Stimulated activated CD8-positive, alpha-beta memory T cell treated with anti-CD3 and anti-CD28 coated beads, Interleukin-7, amount 100 ng/mL, for 24 hours (primary cell): Measurements from ENCODE around the gene KLHL35.

Experiments
- DNase-seq: peaks from one replicate; pipeline ENCODE4 v3.0.0-alpha.2; 2020; ENCODE audit warnings: low read depth

KLHL35 gene

DNA sequence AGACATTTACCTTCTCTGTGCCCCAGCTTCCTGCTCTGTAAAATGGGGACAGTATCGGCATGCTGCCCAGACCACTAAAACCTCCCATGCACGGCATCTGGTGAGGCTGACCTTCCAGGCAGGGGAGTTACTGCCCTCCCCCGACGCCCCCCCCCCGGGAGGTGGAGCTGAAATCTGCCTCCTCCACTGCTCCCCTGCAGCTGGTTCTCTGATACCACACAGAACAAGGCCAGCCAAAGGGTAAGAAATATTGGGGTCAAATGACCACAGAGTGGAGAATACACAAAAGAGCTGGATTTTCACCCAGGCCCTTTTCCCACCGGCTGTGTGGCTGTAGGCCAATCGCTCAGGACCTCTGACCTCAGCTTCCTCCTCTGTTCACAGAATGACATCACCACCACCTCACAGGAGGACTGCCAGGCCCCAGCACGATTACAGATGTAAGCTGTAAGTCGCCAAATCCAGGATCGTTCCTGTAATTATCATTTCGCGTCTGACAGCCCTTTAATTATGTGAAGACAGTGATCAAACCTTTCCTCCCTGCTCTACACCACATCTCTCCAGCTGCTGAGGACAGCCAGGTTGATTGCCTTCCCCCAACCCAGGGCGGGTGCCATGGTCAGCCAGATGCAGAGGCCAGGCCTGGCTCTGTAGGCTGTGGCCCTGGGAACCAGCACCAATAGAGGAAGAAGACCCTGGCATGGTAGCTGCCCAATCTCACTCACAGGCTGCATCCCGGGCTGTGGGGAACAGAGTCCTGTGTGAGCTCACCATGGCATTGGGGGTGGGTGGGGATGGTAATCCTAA lies 35.7 kb upstream of the KLHL35 start:
- no peak for DNase-seq

DNA sequence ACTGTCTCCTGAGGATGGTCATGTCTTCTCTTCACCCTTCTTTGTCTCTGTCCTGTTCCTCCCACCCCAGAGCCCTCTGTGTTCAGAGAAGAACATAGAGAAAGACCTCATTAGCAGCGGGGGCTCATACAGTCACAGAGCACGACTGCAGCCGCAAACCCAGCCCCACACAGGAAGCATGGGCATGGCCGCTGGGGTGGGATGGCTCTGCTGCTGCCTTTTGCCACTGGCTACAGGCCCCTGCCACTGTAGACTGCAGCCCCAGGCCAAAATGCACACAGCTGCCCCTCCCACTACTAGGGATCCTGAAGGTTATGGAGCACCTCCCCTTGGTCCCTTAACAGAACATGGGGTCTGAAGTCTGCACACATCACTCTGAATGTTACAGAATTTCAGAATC lies 34.9 kb upstream of the KLHL35 start:
- DNase-seq, result no peak

DNA sequence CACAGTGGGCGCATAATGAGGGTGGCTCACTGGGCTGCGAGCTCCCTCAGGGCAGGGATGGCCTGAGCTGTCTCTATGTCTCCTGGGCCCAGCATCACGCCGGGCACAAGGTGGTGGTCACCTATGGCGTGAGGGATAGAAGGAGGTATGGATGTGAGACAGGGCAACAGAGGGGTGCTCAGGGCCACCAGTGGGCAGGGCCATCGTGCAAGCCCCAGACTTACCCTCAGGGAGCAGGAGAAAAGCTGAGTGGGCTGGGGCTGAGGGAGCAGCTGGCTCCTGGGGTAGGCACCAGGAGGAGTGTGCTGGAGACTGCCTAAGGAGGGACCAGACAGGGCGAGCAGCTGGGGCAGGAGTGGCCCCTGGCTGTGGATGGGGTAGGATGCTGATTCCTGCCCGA lies 34.3 kb upstream of the KLHL35 start:
- no peak for DNase-seq

DNA sequence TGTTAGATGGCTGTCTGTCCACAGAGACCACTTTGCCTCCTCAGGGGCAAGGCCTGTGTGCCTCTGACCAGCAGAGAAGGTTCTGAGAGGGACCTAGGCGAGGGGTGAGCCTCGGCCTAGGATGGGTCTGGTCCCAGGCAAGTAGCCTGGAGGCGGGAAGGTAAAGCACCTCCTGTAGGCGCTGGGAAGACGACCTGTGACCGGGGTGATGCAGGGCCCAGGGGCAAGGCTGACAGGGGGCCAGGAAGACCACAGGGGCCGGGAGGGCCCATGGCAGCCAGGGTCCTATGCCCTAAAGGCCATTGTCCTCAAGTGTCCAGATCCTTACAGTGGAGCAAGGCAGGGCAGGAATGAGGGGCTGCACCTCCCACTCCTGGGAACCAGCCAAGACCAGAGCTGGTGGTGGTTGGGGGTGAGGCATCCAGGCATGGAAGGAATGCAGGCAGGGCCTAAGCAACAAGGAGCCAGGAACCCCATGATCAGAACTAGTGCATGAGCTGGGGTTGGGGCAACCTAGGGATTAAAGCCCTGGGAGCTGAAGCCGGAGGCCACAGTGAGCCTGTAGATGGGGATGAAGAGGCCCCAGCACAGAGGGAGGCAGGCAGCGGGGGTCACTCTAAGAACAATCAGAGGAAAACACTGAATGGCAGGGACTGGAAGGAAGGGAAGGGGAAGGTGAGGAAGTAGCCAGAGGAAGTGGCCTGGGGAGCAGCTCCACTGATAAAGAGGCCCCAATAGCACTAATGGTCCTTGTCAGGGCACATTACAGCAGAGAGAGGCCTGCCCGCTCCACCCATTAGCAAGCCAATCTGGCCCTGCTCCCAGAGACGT lies 32.9 kb upstream of the KLHL35 start:
- DNase-seq, result no peak

DNA sequence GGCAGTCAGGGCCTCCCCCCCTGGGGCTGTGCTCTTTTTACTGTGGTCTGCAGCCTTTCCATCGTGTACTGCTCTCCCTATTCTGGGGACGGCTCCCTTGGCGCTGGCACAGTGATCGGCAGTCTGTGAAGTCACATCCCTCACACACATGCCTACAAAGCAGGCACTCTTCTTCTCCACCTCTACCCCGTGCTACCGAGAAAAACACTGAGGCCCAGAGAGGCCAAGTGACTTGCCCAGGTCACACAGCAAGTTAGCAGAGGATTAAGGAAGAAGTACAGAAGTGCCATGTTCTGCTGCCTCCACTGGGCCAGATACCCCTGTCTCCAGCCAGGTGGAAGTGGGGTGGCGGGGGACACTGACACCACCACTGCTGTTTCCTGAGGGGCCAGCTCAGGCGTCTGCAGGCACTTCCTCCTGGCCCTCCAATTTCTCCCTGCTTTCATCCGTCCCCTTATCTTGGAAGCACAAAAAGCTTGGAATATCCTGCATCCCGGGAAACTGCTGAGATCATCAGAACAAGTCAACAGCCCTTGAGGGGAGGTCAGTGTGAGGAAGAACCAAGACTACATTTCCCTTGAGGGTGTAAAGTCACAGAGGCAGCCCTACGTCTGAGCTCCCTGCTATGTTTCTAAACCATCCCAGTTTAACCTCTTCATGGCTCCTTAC lies 30.2 kb upstream of the KLHL35 start:
- DNase-seq, result no peak

DNA sequence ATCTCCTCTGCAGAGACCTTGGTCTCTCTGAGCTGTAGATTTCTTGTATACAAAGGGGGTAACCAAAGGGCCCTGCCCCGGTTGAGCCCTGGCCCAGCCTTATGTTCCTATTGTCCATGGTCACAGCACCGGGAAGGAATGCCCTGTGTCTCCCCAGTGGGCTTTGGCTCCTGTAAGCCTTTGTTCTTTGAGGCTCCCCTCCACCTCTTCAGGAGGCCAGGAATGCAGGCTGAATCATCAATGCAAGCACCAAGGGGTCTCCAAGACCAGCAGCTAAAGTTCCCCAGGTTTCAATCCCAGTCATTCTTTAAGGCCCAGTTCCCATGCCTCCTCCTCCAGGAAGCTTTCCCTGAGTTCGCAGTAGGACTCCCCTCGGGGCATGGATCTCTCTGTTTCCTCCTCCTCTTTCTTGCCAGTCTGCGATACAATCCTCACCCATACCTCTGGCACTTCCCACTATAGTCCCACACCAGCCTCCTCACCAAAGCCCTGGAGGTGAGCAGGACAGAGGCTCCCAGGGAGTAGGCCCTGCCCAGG lies 29.2 kb upstream of the KLHL35 start:
- DNase-seq, result no peak

DNA sequence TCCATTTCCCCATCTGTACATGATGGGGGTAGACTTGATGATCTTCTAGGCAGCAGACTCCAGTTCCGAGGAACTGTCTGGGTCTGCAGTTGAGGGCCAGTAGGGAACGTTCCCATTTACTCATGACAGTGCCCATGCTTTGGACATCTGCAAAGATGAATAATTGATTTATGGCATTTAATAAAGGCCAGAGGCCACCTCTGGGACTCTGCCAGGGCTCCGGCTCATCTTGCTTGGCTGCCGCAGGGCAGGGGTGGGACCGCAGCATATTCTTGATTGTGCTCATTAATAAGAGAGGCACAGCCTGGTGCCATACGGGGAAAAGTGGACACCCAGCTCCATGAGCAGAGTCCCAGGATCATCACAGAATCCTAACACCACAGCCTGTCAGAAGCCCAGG lies 28.1 kb upstream of the KLHL35 start:
- DNase-seq, result no peak

DNA sequence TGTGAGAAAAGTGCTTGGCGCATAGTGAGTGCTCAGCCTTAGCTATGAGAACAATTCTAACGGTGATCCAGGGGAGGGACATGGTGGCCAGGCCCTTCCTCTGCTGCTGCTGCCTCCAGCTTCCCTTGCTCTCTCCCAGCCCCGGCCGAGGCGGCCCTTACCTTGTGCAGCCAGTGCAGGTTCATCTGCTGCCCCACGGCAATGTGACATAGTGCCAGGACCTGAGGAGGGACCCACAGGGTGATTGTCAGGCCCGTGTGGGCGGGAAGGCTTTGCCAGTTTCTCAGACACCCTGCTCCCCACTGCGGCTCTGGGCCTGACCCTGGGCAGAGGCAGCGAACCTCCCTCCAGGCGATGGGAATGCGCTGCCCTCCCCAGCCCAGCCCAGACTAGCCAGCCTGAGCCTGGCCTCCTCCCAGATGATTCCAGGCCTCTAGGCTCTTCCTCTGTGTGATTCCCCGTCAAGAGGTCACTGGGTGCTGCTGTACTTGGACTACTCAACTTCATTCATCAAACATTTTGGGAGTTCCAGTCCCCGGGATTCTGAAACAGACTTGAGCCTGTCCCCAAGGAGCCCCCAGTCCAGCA lies 23.7 kb upstream of the KLHL35 start:
- DNase-seq, result no peak

DNA sequence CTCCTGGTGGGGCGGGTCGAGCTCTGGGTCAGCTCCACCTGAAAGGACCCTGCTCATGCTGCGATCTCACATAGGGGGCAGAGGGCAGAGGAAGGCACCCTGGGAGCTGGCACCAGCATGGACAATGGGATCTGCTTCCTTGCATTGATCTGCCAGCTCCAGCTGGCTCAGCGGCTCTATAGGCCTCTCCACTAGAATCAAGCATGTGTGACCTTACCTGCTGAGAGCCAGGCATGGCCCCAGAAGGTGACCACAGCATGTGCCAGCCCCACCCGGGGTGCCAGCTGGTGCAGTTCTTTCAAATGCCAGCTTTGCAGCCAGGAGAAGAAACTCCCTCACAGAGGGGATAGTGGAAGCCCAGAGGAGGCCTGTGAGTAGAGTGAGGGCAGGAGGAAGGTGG lies 22.0 kb upstream of the KLHL35 start:
- no peak for DNase-seq

DNA sequence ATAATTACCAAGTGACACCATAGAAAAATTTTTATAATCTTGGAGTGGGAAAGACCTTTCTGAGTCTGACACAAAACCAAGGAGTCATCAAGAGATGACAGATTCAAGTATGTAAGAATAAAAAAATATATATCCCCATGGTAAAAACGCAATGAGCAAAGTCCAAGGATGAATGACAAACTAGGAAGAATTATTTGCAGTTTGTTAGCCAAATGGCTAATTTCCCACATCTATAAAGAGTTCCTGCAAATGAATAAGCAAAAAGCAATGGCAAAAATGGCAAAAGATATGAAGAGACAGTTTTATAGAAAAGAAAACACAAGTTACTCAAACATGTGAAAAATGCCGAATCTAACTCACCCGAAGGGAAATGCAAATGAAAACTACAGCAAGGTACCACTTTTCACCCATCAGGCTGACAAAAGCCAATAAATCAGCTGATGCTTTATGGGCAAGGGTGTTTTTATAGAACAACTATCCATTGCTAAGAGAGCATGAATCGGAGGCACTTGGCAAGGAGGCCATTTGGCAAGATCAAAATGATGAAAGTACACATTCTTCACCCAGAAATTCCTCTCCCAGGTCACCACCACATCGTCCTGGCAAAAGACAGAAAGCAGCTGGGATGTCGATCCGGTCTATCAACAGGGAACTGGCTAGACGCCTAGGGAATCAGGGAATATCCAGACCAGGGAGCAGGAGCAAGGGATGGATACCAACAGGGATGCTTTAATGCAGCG lies 21.1 kb upstream of the KLHL35 start:
- DNase-seq, result no peak

DNA sequence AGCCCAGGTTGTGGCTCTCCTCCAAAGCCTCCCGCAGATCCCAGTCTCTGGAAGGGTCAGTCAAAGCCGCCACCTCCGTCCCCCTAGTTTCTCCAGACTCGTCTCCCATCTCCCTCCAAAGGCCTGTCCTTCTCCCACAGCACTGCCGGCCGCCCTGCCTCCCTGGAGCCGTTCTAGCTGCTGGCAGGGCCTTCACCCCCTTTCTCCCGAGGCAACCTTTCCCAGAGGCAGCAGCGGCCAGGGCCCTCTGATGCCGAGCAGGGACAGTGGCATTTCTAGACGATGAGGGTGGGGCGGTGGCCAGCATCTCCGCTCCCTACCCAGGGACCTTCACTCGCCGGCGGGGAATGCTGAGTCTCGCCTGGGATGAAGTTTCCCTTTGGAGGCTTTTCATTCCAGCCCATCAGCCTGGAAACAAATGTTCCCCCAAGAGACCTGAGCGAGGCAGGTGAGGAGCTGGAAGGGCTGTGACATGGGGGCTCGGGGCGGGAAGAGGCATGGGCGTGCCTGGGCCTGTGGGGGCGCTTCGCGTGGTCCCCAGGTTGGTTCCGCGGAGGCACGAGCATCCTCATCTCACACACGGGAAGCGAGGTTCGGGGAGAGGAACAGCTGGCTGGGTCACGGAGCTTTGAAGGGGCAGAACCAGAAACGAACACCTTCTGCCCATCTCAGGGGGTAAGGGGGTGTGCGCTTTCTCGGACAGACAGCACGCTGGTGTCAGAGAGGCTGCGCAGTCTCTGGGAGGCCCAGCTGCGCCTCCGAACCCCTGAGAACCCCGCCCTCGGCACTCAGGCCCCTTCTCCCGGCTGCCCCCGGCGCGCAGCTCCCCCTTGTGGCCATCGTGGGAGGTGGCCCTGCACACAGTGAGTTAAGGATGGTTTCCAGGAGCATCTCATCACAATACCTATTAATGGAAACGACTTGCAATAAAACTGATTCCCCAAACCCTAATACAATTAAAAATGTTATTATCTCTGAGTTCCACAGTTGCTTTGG lies 18.1 kb upstream of the KLHL35 start:
- DNase-seq, result no peak

DNA sequence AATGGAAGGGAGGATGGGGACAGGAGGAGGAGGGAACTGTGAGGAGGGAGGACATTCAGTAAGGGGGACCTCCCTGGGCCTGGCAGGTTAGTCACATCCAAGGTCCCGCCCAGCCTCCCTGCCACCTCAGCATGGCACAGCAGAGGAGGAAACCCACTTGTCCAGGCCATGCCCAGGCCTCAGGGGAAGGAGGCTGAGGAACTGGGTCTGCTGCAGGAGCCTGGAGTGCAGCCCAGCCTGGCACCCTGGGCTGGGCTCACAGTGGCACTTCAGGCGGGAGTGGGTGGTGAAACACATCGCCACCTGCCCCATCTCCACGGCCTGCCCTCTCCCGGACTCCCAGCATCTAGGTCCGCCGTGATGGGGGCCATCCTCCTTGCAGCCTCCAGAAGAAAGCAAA lies 17.2 kb upstream of the KLHL35 start:
- no peak for DNase-seq

DNA sequence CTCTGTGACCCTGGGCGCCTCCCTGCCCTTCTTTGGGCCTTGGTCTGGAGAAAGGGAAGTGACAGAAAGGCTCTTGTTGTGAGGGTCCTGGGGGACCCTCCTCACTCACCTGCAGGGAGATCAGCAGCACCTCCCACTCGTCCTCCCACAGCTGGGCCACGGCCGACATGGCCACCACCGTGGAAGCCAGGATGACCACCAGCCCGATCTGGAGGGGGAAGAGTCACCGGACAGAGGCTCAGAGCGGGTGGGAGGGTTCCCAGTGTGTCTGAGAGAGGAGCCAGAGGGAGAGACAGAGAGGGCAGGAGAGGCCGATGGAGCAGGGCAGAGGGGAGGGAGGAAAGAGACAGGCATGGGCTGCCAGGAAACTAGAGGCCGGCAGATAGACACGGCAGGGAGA lies 16.8 kb upstream of the KLHL35 start:
- no peak for DNase-seq

DNA sequence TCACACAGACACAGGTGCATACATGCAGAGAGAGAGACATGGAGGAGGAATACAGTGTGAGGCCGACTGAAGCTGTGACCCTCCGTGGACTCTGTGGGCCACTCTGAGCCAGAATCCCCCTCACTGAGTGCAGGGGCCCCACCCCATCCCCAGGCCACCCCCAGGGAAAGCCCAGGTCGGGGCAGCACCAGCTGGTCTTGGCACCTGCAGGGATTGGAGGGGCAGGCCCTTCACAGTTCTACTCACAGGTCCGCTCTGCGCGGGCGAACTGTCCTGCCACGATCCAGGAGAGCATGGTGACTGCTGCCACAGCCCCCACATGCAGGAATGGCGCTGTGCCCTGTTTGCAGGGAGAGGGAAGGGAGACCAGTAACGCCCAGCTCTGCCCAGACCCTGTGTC lies 16.3 kb upstream of the KLHL35 start:
- no peak for DNase-seq

DNA sequence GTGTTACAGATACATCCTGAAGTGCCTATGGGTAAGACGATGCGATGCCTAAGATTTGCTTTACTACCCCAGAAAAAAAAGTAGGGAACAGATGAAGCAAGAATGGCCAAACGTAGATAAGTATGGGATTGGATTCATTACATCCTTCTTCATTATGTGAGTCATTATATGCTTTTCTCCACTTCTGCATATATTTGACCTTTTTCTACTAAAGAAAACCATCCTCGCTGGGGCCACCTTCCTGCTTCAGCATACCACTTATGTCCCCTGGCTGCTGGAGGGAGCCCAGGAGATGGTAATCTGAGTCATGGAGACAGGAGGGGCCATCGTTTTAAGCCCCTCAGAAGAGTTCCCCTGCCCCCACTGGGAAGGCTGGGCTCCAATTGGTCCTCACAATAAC lies 14.4 kb upstream of the KLHL35 start:
- DNase-seq, result no peak

DNA sequence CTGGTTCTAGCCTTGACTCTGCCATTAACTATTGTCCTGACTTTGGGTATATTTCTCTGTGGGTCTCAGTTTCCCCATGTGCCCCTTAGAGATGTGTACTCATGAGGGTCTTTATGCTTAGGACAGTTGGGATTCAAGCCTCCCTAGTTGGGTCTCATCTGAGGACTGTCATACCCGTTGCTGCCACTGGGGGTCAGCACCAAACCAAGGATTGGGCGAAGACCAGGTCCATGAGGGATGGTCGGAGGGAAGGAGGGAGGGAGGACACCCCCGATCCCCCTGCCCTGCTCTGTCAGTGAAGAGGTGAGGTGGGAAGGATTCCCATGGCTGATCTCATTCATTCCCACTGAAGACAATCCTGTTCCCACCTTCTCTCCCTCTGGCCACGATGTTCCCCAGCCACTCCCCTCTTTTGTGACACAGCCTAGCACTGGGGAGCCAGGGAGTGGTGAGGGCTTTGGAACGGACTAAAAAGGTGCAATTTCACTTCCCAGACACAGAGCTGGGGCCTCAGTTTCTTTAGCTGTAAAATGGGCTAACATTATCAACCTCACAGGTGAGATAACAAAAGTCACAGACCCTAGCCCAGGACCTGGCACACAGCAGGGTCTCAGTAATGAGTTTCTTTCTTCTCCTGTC lies 12.4 kb upstream of the KLHL35 start:
- peak; percentile 72 for DNase-seq

DNA sequence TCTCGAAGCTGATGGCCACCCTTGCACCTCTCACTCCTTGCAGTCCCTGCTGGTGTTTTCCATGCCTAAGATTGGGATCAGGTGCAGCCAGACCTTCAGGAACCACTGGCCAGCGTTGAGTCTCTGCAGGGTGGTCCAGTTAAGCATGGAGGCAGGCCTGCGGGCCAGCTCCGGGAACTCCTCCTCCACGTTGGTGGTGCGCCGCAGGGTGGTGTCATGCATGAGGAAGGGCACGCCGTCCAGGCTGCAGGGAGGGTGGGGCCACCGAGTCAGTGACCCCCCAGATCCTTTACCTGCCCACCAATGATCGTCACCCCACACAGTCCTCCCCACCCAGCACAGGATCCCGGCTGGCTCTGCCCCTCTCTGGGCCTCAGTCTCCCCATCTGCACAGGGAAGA lies 10.0 kb upstream of the KLHL35 start:
- DNase-seq, result no peak

DNA sequence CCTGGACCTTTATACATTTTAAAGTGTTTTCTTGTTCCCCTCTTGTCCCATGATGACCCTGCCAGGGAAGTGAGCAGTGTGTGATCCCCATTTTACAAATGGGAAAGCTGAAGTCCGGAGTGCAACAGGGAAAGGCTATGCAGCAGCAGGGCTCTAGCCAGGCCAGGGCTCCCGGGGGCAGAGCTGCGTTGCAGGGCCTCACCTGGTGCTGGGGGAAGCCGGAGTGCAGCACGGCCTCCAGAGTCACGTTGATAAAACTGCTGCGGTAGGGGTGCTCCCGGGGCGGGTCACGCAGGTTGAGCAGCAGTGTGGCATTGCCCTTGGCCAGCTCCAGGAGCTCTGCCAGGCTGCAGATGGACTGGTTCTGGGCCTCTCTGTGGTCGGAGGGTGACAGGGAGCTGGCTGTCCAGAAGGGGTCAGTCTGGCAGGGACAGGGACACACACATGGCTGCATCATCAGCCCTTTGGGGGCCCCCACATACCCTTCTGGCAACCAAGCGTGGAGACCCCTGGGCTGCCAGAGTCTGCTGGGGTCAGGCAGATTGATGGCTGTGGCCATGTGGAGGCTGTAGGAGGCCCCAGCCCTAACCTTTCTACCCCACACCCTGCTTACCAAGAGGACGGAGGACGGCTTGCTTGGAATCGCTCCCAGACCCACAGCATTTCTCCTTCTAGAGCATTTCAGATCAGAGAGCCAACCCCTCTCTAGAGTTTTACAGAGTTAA lies 9.3 kb upstream of the KLHL35 start:
- no peak for DNase-seq

DNA sequence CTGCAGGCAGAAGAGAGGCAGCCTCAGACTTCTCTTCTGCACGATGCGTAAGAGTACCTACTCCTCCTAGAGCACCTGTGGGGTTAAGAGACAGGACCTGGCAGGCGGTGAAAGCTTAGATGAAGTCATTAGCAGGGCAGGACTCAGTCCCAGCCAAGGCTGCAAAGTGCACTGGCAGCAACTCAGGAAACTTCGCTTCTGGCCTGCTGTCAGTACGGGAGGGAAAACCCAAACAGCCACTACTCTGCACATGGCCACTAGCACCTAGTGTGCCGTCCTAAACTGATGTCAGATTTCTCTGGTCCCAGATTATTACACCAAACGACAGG lies 8.8 kb upstream of the KLHL35 start:
- DNase-seq, result no peak
